Ramos (cell line): ENCODE data around the gene MVD.

Source experiments
- in situ Hi-C: fragments of 300-500 bp; cut with MboI; formaldehyde crosslinking; loops from one replicate; pipeline ENCODE4 v1.14.3; 2022; ENCODE audit warnings: low sequenced_read_pairs; ENCODE audit not compliant: unreplicated experiment

MVD gene

DNA sequence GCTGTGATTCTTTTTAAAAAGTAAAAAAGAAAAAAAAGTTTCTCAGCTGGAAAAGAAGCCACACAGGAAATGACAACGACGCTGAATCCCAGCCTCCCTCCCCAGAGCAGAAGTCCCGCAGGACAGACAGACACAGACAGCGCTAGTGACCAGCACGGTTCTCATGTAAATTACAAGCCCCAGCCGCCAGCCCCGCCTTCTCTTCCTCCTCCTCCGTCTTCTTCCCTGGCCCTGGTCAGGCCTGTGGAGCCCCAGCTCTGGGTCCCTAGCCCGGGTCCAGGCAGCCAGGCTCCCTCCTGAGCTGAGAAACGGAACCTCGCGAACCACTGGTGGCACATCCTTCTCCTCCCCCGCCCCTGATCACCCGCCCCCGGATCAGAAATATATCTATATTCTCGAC lies 31.5 kb downstream of the MVD start:
- in situ Hi-C loops, result no loop called here

DNA sequence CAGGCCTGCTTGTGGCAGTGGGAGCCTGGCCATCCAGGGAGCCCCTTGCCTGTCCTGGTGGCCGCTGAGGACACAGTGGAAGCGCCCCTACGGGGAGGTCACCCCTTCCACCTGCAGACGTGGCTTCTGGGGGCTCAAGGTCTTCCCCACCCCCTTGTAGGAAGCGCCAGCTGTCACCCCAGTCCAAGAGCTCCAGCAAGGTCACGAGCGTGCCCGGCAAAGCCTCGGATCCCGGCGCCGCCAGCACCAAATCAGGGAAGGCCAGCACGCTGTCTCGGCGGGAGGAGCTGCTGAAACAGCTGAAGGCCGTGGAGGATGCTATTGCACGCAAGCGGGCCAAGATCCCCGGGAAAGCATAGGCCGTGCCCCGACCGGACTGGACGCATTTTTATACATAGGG lies 31.9 kb downstream of the MVD start:
- in situ Hi-C loops, result no loop called here

DNA sequence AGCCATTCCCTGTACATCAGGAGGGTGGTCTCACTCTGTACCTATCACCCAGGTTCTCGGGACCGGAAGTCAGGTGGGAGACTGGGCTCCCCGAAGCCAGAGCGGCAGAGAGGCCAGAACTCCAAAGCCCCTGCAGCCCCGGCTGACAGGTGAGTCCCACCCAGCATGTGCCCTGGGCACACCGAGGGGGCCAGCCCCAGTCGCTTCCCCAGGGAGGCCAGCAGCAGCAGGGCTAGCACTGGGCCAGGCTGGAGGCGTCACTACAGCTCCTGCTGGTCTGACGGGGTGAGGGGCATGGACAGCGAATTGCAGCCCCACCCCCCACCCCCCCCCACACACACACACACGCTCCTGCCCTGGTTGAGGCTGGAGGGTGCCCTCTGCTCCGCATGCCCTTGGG lies 32.5 kb downstream of the MVD start:
- in situ Hi-C loops, result no loop called here

DNA sequence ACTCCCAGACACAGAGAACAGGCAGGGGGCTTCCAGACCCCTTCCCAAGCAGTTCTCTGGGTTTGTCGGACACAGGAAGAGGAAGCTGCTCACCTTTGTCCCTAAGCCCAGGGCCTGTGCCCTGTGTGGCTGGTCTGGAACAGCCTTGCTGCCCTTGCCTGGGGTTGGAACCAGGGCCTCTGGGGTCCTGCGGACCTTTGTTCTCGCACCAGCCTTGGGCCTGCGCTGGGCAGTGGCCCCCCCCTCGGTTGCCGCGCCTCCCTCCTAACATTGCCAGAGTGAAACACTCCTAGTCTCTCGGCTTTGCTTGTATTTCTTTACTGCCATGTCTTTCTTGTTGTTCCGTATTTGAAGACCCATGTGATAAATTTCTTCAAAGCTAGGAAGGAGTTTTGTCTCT lies 33.1 kb downstream of the MVD start:
- in situ Hi-C loops, result no loop called here

DNA sequence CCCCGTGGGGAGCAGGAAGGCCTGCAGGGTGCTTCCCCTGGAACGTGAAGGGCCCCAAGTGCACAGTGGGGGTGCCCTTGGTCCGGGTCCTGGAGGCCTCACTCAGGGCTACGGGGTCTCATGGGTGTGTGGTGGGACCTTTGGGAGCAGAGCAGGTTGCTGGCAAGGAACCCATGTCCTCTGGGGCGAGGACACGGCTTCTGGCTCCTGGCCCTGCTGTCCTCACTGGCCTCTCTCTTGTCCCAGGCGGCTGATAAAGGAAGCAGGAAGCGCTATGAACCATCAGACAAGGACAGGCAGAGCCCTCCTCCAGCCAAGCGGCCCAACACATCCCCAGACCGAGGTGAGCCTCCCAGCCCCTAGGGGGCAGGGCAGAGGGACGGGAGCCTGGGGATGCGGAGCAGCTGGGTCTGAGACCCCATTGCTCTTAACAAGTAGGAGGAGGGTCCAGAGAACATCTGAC lies 34.3 kb downstream of the MVD start:
- in situ Hi-C loops, result no loop called here

DNA sequence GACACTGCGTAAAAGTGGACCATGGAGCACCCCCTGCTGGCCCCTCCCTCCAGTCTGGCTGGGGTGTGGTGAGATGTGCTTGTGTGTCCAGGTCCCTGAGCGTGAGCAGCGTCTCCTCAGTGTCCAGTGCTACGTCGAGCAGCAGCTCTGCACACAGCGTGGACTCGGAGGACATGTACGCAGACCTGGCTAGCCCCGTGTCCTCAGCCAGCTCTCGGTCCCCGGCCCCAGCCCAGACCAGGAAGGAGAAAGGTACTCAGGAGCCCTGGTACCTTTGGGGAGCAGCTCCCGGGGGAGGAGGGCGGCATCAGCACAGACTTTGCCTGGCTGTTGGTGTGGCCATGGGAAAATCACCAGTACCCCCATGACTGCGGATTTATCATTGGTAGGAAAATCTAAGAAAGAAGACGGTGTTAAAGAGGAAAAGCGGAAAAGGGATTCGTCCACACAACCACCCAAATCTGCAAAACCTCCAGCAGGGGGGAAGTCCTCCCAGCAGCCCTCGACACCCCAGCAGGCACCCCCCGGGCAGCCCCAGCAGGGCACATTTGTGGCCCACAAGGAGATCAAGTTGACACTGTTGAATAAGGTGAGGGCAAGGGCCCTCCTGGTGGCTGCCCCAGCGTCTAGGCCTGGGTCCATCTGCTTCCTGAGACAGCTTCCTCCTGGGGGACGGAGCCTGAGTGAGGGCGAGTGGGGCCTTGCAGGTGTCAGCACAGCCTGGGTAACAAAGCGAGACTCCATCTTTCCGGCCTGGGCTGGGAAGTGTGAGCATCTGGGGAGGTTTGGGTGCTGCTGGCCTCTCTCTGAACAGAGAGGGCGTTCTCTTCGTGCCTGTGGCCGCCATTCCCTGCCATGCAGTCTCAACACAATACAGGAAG lies 35.1 kb downstream of the MVD start:
- in situ Hi-C loops, result no loop called here

DNA sequence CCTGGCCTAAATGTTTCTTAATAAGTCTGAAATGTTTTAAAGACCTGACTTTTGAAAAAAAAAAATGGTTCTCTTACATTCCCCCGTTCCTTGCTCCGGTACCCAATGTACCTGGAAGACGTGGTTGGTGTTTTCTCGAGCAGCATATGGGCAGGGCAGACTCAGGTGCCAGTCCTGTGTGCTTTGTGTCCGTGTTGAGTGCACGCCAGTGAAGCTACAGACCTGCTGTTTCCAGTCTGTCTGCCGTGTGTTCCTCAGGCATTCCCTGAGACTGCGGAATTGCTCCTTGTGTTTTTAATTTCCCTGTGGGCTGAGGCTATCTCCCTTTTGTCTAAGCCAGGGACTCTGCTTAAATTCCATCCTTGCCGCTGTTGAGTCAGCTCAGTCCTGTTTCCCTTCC lies 36.2 kb downstream of the MVD start:
- in situ Hi-C loops, result no loop called here

DNA sequence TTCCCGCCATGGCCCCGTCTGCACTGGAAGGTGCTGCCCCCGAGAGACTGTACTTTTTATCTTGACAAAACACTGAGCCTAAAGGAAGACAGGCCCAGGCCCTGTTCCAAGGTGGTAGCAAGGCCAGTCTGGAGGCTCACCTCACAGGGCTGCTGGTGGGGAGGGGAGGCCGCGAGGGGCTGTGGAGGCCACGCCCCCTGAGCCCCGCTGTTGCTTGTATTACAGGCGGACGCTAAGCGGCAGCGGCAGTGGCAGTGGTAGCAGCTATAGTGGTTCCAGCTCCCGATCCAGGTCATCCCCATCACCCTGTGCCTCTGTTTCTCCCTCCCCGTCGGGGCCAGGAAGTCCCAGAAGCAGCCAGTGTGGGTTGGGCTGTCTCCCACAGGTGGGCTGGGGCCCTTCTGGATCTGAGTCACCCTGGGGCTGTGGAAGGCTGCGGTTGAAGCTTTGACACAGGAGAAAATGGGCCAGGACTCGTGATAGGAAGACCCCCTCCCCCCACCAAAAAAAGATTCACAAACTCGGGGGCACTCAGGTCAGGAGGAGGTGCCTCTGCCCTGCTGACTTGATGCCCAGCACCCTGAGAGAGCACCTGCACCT lies 37.8 kb downstream of the MVD start:
- in situ Hi-C loops, result no loop called here

DNA sequence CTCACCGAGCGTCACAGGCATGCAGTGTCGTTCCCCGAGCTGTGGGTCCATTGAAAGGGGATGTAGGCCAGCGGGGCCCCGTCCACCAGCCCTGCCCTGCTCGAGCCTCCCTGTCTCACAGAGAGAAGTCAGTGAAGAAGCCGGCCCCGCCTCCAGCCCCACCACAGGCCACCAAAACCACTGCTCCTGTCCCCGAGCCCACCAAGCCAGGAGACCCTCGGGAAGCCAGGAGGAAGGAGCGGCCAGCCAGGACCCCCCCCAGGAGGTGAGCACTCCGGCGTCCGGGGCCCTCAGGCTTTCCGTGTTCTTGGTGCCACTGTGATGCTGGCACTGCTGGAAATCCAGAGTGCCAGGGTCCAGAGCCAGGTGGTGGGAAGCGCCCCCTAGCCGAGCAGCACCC lies 38.4 kb downstream of the MVD start:
- in situ Hi-C loops, result no loop called here

DNA sequence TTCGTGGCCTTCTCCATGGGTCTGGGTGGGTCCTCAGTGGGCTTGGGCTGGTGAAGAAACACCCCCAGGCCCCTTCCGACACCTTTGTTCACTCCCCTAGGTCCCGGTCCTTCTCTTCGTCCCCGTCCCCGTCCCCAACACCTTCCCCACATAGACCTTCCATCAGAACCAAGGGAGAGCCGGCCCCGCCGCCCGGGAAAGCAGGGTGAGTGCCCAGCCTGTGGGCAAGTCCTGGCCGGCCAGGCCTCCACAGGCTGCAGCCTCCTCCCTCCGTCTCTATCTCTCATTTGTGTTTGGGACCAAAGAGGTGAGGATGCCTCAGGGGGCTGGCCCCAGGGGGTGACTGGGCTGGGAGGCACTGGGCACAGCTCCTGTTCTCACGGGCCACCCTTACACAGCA lies 39.0 kb downstream of the MVD start:
- in situ Hi-C loops, result no loop called here

DNA sequence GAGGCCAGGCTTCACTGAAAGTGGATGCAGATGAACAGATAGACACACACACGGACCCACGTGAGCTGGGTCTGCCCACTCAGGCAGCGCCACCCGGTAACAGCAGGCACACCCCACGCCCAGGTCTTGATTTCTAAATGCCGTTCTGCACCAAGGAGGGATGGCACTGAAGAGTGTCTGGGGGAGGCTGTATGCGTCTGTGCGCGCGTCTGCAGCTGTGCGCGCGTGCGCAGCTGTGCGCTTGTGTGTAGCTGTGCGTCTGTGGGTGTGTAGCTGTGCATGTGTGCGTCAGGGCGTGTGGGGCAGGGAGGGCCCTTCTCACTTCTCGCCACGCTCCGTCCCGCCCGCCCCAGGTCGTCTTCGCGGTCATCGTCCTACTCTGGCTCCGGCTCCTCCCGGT lies 40.0 kb downstream of the MVD start:
- in situ Hi-C loops, result no loop called here

DNA sequence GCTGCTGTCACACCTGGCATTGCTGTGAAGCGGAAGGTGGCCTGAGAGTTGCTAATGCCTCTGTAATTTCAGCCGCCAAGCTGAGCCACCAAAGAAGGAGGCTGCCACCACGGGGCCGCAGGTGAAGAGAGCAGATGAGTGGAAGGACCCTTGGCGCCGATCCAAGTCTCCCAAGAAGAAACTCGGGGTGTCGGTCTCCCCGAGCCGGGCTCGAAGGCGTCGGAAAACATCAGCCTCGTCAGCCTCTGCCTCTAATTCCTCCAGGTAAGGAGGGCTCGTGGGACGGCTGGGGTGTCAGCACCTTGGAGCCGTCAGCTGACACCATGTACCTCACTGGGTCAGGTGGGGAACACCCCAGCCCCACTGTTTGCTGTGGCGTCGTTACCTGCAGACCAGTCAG lies 40.8 kb downstream of the MVD start:
- in situ Hi-C loops, result no loop called here

DNA sequence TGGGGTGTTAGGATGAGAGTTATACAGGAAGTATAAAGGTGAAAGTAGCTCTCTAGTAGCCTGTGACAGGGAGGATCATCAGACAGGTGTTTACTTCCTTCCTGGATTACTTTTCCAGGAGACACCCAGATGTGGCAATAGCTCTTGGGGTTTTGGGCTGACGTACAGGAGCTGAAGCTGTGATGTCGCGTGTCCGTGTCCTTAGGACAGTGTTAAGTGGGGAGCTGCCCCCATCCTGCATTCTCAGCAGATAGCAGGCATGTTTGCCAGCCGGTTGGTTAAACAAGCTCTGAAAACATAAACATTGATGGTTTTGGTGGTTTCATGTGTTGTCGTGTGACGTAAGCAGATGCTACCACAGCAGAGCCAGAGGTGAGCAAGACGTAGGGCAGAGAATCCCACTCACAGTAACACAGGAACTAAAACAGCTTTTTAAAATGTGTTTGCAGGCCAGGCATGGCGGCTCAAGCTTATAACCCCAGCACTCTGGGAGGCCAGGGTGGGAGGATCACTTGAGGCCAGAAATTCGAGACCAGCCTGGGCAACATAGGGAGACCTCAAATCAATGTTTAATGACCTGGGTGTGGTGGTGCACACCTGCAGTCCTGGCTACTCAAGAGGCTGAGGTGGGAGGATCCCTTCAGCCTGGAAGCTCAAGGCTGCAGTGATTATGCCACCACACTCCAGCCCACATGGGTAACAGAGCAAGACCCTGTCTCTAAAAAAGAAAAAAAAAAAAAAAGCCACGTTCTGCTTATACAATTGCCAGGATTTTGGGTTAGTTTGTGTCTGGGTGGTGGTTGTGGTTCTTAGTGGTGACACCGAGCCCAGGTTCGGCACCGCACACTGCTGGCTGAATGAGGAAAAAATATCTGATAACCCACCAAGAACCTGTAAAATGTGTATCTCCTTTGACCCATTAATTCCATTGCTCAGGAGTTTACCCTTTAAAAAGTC lies 42.8 kb downstream of the MVD start:
- in situ Hi-C loops, result no loop called here

DNA sequence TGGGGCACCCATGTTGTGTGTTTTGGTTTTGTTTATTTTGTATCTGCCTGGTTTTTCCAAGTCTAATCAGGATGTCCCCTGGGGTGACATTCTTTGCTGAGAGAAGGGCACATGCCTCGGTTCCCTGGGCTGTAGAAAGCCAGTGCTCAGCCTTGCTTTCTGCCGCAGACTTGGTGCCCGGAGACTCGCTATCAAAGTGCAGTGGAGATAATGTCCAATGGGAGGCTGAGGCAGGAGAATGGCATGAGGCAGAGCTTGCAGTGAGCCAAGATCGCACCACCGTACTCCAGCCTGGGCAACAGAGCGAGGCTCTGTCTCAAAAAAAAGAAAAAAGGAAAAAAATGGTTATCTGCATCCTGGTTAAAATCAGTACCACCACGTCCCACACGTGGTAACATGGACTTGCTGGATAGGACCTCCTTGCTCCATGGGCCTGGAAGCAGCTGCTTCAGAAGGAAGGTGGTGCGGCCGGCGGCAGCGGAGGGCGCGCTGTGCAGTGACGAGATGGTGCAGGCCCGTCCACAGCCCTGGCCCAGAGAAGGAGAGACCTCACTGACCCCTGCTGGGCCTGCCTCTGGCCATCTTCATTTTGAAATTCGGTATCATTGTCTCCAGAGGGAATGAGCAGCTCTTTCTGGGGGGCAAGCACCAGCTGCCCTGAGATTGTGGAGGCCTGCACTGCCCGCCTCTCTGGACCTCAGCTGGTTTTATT lies 43.8 kb downstream of the MVD start:
- in situ Hi-C loops, result no loop called here

DNA sequence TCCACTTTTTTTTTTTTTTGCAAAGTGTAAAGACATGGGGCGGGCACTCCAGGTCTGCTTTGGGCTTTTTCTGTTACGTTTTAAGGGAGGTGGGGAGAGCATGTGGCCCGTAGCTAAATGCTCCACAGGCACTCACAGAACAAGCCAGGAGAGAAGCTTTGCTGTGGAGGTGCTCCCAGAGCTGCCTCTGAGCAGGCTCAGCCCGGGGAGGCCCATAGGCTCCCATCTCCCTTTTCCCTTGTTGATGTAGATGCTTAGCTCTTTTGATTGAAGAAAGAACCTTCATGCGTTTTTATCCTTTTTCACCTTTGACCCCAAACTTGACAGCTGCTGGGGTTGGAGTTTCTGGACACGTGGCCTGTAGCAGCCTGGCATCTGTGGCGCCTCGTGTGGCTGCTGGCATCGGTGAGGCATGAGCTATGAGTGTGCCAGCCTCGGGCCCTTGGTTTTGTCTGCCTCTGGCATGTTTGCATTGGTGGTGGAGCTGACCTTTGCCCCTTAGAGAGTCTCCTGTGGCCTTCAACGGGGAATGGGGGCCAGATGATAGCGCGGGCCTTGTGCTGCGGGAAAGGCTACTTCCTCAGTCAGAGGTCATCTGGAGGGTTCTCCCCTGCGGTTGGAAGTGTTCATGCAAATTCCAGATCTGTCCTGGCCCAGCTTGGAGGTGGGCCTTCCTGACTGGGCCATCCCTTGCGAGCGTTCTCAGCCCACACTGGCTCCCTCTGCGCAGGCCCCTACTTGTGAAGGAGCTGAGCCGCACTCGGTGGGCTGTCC lies 44.5 kb downstream of the MVD start:
- in situ Hi-C loops, result no loop called here

DNA sequence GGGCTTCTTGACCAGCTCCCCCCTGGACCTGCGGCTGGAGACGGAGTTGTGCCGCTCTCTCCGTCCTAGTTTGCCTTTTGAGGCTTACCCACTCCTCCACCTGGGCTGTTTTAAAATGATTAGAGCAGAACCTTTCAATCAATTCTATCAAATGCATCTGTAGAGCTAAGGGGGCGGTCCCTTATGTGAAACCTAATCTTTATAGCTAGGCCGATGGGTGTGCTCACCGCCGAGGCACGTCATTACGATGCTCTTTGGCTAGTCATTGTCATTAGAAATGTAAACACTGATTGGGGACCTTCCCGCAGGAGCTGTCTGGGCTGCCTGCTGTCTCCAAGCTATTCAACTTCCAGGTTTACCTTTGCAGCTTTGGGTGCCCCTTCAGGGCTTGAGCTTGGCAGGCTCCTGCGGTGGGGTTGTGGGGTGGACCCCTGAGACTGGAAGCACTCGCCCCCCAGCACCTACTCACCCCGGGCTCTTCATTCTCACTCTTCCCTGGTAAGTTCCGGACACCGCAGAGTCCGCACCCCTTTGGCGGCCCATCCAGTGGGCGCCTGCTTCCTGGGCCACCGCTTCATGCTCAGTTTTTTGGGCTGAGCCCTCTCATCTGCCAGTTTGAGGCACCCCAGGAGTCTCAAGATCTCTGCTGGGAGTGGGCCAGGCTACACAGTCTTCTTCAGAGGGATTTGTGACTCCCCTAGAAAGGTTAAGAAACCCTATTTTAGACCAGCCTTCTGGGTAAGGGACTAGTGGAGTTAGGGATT lies 45.4 kb downstream of the MVD start:
- in situ Hi-C loops, result no loop called here

DNA sequence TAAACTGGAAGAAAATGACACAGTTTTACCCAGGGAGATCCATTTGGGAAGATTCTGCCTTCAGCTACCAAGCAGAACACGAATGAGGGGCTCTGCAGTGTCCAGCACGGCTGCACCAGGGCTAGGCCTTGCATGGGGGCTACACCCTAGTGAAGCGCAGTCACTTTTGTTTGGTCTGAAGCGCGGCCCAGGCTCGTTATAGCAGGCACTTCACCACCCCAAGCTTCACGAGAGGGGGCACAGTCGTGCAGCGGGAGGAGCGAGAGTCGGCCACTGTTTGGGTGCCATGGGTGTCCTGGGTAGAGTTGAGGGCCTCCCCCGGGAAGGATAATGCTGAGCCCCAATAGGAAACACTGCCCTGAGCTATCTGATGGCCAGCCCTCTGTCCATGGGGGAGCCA lies 46.2 kb downstream of the MVD start:
- in situ Hi-C loops, result no loop called here

DNA sequence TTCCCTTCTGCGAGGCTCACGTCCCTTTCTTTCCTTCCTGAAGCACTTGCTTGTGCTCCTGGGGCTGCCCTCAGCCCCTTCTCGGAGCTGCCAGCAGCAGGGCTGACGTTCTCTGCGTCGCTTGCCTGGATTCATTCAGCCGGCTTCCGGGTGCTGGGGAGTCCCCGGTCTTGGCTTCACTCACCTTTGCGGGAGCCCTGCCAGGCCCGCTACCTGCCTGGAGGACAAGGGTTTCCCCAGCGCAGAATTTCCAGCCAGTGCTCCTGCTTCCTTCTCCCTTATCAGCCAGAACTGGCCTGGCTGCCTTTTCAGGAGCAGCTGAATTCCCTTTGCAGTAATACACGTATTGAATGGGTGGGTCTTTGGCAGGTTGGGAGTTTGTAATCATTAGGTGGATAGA lies 46.6 kb downstream of the MVD start:
- in situ Hi-C loops, result no loop called here
